ENCODE data around the gene FGD5. TPM values are rescaled to one million over a fixed set of nuclear protein-coding genes. Genes with fewer than 3 reads are reported as not detected.

Gene FGD5
- polyA plus RNA-seq, 3 donors = 0.03 TPM; not detected in 2

DNA sequence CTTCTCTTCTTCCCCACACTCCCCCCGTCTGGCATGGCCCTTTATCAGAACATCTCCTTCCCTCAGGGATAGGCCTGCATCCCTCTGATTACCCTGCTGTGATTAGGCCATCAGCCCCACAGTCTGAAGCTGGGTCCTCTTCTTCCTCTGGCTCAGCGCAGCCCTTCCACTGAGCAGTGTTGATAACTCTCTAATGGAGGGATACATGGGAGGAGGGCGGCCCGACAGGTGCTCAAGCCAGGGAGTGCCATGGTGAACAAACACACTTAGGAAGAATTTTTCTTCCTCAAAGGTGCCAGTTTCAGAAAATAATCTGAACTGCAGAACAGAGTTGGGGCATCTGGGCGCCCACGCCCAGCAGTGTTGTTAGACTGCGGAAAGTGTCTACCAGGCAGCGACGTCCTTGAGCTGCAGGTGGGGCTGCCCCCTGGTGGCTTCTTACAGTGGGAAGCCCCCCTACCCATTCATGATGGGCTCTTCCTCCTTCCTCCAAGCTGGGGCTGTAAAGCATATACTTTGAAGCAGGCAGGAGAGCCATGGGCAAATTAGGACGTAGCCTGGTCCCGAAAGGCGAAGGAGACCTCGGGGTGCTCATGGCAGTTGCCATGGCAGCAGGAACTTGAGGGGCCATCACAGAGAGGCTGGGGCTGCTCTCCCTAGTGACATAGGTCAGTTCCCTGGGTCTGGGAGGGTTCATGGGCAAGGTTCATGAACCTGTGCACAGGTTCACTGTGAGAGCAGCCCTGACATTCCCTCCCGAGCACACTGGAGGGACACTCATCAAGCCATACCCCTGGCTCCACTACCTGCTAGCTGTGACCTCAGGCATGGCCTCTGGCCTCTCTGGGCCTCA lies 95.4 kb downstream of the FGD5 start:
- Histone ChIP-seq H3K27me3 (ENCODE audit: control insufficient read depth in 2 of 2, insufficient read depth in 2 of 2, low read length in 2 of 2) (no peaks in the 10 kb centered on the region), H3K9ac (ENCODE audit: insufficient read depth, low read length, poor library complexity, severe bottlenecking) (no peak overlapping the region), H4K20me1 (ENCODE audit: insufficient read depth, low read length) (no peaks in the 10 kb centered on the region), H3K4me3 (replicated peaks in 1 of 3; ENCODE audit: low read depth in 2 of 3, low read length in 3 of 3) (no peak overlapping the region), H3K4me2 (replicated peaks; ENCODE audit: extremely low read depth, low read length, poor library complexity, severe bottlenecking) (no peak overlapping the region), H3K79me2 (ENCODE audit: insufficient read depth, low read length) (no peaks in the 10 kb centered on the region), H3K27ac (ENCODE audit: low read depth in 1 of 2, low read length in 2 of 2) (no peak overlapping the region), H3K9me3 (replicated peaks in 1 of 2; ENCODE audit: control insufficient read depth in 1 of 2, insufficient read depth in 1 of 2, low read length in 2 of 2) (no peaks in the 10 kb centered on the region), H3K4me1 (ENCODE audit: control insufficient read depth in 1 of 2, insufficient read depth in 2 of 2, low read length in 2 of 2) (no peaks in the 10 kb centered on the region), H2AFZ (ENCODE audit: insufficient read depth, low read depth, low read length, poor library complexity, severe bottlenecking) (no peak overlapping the region), H3K36me3 (replicated peaks in 1 of 2; ENCODE audit: control insufficient read depth in 1 of 2, insufficient read depth in 2 of 2, low read length in 2 of 2) (no peaks in the 10 kb centered on the region)
- WGBS (ENCODE audit: insufficient coverage) = 89% methylated on average over 13 of the region's 14 CpGs
- peaks cover 0 to 2% (median 0%) of the 10 kb centered on the region in 7 donors for H3K9me3 Mint-ChIP-seq
- TF ChIP-seq, protein P1, sequence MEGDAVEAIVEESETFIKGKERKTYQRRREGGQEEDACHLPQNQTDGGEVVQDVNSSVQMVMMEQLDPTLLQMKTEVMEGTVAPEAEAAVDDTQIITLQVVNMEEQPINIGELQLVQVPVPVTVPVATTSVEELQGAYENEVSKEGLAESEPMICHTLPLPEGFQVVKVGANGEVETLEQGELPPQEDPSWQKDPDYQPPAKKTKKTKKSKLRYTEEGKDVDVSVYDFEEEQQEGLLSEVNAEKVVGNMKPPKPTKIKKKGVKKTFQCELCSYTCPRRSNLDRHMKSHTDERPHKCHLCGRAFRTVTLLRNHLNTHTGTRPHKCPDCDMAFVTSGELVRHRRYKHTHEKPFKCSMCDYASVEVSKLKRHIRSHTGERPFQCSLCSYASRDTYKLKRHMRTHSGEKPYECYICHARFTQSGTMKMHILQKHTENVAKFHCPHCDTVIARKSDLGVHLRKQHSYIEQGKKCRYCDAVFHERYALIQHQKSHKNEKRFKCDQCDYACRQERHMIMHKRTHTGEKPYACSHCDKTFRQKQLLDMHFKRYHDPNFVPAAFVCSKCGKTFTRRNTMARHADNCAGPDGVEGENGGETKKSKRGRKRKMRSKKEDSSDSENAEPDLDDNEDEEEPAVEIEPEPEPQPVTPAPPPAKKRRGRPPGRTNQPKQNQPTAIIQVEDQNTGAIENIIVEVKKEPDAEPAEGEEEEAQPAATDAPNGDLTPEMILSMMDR (IDR thresholded peaks at IDR 0.05) = no peak
- intact Hi-C loops (cut with micrococcal nuclease) = no loop called here
- no peak for DNase-seq
- peaks cover 1 to 6% (median 2%) of the 10 kb centered on the region in 3 donors for H3K27me3 Mint-ChIP-seq (ENCODE audit: low read depth in 3 of 3)
- H3K36me3 Mint-ChIP-seq = no peaks in the 10 kb centered on the region
- H3K4me1 Mint-ChIP-seq = no peaks in the 10 kb centered on the region
- H3K27ac Mint-ChIP-seq = no peak overlapping the region
- H3K4me3 Mint-ChIP-seq = no peak overlapping the region

DNA sequence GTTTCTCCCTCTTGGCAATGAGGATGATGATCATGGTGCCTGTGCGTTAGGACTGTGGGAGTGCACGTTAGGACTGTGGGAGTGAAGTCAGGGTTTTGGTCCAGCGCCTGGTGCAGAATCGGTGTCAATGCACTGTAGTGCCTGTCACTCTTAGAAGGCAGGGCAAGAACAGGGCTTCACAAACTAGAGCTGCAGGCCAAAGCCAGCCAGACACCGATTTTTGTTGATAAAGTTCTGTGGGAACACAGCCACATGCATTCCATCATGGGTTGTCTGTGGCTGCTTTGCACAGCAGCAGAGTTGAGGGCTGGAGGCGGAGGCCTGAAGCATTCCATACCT lies 96.0 kb downstream of the FGD5 start:
- 89% methylated on average over 5 of the region's 6 CpGs for WGBS (ENCODE audit: insufficient coverage)

More for the DNA sequence above, 96.0 kb downstream of the FGD5 start:
- no peaks in the 10 kb centered on the region for H3K36me3 ChIP-seq (replicated peaks in 1 of 2; ENCODE audit: control insufficient read depth in 1 of 2, insufficient read depth in 2 of 2, low read length in 2 of 2)
- intact Hi-C loops (cut with micrococcal nuclease) = no loop called here
- H3K27ac ChIP-seq (ENCODE audit: low read depth in 1 of 2, low read length in 2 of 2) = no peak overlapping the region
- H4K20me1 ChIP-seq (ENCODE audit: insufficient read depth, low read length) = no peaks in the 10 kb centered on the region
- no peaks in the 10 kb centered on the region for H3K79me2 ChIP-seq (ENCODE audit: insufficient read depth, low read length)
- no peaks in the 10 kb centered on the region for H3K9me3 ChIP-seq (replicated peaks in 1 of 2; ENCODE audit: control insufficient read depth in 1 of 2, insufficient read depth in 1 of 2, low read length in 2 of 2)
- no peaks in the 10 kb centered on the region for H3K27me3 ChIP-seq (ENCODE audit: control insufficient read depth in 2 of 2, insufficient read depth in 2 of 2, low read length in 2 of 2)
- no peaks in the 10 kb centered on the region for H3K4me1 ChIP-seq (ENCODE audit: control insufficient read depth in 1 of 2, insufficient read depth in 2 of 2, low read length in 2 of 2)
- no peak overlapping the region for H2AFZ ChIP-seq (ENCODE audit: insufficient read depth, low read depth, low read length, poor library complexity, severe bottlenecking)
- Mint-ChIP-seq H3K9me3 (peaks cover 0 to 2% (median 0%) of the 10 kb centered on the region in 7 donors), H3K4me1 (no peaks in the 10 kb centered on the region), H3K27ac (no peak overlapping the region), H3K36me3 (no peaks in the 10 kb centered on the region), H3K27me3 (ENCODE audit: low read depth in 3 of 3) (peaks cover 1 to 6% (median 2%) of the 10 kb centered on the region in 3 donors), H3K4me3 (no peak overlapping the region)
- TF ChIP-seq, protein P1 (IDR thresholded peaks at IDR 0.05) = no peak
- H3K4me2 ChIP-seq (replicated peaks; ENCODE audit: extremely low read depth, low read length, poor library complexity, severe bottlenecking) = no peak overlapping the region
- DNase-seq = no peak
- no peak overlapping the region for H3K4me3 ChIP-seq (replicated peaks in 1 of 3; ENCODE audit: low read depth in 2 of 3, low read length in 3 of 3)
- no peak overlapping the region for H3K9ac ChIP-seq (ENCODE audit: insufficient read depth, low read length, poor library complexity, severe bottlenecking)
